NB4 (cell line): Measurements from ENCODE around the gene SURF2.

ENCODE experiments used
- MYC ChIP-seq: IDR thresholded peaks from 2 replicates; pipeline ENCODE4 v1.6.1; 2011; ENCODE audit warnings: low read depth, low read length
- POLR2A ChIP-seq: IDR thresholded peaks from 2 replicates; pipeline ENCODE4 v1.6.1; 2011; ENCODE audit warnings: mild to moderate bottlenecking; ENCODE audit not compliant: insufficient read length; ENCODE audit errors: extremely low read depth
- TF ChIP-seq, protein P1 (sequence below): IDR thresholded peaks from one replicate; pipeline ENCODE4 v1.5.1; 2012; ENCODE audit warnings: low read depth, low read length
- TF ChIP-seq, protein P2 (sequence below): IDR thresholded peaks from 2 replicates; pipeline ENCODE4 v1.6.1; 2011; ENCODE audit warnings: low read depth, low read length

DNA sequence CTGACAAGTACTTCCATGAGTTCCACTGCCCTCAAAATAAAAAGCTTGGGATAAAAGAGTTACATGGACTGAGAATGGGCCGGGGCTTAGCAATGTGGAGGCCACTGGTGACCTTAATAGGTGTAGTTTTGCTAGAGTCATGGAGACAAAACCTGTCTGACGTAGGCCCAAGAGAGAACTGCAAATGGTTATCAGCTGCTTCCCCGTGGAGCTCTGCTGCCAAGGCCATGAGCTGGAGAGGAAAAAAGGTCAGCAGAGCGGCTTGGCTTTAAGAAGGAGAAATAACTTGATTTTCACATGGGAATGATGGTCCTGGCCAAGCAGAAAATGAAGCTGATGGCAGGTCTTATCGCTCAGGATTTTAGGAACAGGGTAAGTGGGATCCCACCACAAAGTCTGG is 16.7 kb upstream of the SURF2 start:
- TF ChIP-seq, protein P1, sequence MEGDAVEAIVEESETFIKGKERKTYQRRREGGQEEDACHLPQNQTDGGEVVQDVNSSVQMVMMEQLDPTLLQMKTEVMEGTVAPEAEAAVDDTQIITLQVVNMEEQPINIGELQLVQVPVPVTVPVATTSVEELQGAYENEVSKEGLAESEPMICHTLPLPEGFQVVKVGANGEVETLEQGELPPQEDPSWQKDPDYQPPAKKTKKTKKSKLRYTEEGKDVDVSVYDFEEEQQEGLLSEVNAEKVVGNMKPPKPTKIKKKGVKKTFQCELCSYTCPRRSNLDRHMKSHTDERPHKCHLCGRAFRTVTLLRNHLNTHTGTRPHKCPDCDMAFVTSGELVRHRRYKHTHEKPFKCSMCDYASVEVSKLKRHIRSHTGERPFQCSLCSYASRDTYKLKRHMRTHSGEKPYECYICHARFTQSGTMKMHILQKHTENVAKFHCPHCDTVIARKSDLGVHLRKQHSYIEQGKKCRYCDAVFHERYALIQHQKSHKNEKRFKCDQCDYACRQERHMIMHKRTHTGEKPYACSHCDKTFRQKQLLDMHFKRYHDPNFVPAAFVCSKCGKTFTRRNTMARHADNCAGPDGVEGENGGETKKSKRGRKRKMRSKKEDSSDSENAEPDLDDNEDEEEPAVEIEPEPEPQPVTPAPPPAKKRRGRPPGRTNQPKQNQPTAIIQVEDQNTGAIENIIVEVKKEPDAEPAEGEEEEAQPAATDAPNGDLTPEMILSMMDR, result no peak
- TF ChIP-seq POLR2A (no peak), MYC (no peak)
- TF ChIP-seq, protein P2, sequence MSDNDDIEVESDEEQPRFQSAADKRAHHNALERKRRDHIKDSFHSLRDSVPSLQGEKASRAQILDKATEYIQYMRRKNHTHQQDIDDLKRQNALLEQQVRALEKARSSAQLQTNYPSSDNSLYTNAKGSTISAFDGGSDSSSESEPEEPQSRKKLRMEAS, result no peak
